Measurements from ENCODE around the gene ELF1.

The ELF1 gene

DNA sequence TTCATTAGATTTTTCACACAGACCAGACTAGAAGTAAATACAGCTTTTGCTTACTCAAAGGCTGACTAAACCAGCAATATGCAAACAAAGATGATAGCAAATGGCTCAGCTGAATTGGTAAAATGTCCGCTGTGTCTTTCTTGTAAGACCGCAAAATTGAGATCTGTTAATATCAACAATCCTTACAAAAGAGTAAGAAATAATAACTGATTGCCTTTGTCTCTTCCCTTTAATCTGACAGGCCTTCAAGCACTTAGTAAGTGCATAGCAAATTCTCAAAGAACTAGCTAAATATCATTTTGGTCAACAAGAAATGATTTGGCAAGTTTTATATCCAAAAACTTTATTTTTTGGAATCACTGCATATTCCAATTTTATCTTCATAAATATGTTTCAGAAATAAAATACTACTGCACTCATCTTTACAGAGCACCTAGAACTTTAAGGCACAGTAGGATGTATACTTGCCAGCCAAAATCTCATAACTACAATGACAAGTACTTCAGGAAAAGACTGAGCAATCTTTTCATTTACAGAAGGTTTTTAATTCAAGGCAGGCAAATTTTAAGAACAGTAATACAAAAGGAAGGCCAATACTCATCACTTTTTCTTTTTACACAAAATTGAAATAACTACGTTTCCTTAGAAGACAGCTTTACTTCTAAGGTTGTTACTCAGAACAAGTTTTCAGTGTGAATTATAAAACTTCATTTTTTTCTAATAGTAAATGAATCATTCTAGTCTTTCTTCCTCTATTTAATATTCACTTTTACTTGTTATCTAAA is 1.1 kb downstream of the ELF1 start:
- no peak overlapping the region for H3K27ac ChIP-seq (ENCODE audit: low read length, poor library complexity, severe bottlenecking)
- peaks cover 2% of the 10 kb centered on the region for H3K4me1 ChIP-seq (ENCODE audit: control insufficient read depth, insufficient read depth, low read depth, low read length)
- H3K9me3 ChIP-seq (ENCODE audit: control insufficient read depth, low read length) = no peaks in the 10 kb centered on the region
- no peaks in the 10 kb centered on the region for H3K79me1 ChIP-seq (replicated peaks; ENCODE audit: low read length, poor library complexity, severe bottlenecking)
- peak; percentile 44 for DNase-seq
- H2AFZ ChIP-seq (ENCODE audit: low read depth, low read length) = no peak overlapping the region
- no peak overlapping the region for H2BK15ac ChIP-seq (ENCODE audit: low read depth, poor library complexity, severe bottlenecking)
- H2AK5ac ChIP-seq (ENCODE audit: low read length, severe bottlenecking) = no peak overlapping the region
- H3K14ac ChIP-seq (ENCODE audit: low read length in 2 of 2) = no peak overlapping the region
- no peaks in the 10 kb centered on the region for H3K27me3 ChIP-seq (ENCODE audit: control insufficient read depth in 1 of 2, insufficient read depth in 1 of 2, low read length in 2 of 2)
- H2BK120ac ChIP-seq (ENCODE audit: low read depth, low read length) = no peak overlapping the region
- no peak overlapping the region for H2BK12ac ChIP-seq (ENCODE audit: low read length in 2 of 2)
- no peak overlapping the region for H3K4ac ChIP-seq (ENCODE audit: low read depth in 1 of 2, low read length in 2 of 2)
- no peak overlapping the region for H2BK5ac ChIP-seq (ENCODE audit: low read depth, low read length, poor library complexity, severe bottlenecking)
- H4K8ac ChIP-seq (ENCODE audit: low read length) = no peak overlapping the region
- 100% methylated on average over 2 of the region's 3 CpGs for WGBS
- peaks cover 0 to 6% of the 10 kb centered on the region in 2 experiments for H3K36me3 ChIP-seq (ENCODE audit: control insufficient read depth in 1 of 2, insufficient read depth in 2 of 2, low read depth in 1 of 2, low read length in 2 of 2)
- peak overlapping the region; percentile 82 for H3K9ac ChIP-seq (ENCODE audit: low read length)
- no peak overlapping the region for H3K23ac ChIP-seq (ENCODE audit: low read length in 2 of 2)
- H3K4me2 ChIP-seq (ENCODE audit: low read length, poor library complexity, severe bottlenecking) = peak overlapping the region; percentile 47
- no peak overlapping the region for H4K91ac ChIP-seq (ENCODE audit: low read length)
- peak overlapping the region in 1 of 2 experiments; percentile 64 for H3K4me3 ChIP-seq (ENCODE audit: insufficient read depth in 1 of 2, low read depth in 1 of 2, low read length in 2 of 2)
- H3K18ac ChIP-seq (ENCODE audit: low read depth in 1 of 2, low read length in 2 of 2) = no peak overlapping the region

DNA sequence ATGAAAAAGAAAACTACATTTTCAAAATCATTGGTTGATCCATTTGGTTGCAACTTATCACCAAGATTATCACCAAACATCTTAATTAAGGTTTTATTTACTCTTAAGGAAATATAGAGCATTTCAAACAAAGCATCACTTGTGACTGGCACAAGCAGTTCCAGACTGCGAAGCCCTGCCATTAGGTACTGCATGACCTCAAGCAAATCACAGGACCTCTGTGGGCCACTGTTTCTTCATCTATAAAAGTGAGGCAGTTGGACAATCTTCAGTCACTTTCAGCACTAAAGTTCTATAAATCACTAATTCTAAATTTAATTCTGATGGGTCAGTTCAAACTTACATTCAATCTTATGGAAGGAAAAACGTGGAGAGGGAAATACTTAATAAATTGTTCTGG is 2.0 kb downstream of the ELF1 start:
- Histone ChIP-seq H3K27ac (ENCODE audit: low read length, poor library complexity, severe bottlenecking) (no peak overlapping the region), H3K23ac (ENCODE audit: low read length in 2 of 2) (no peak overlapping the region), H2AK5ac (ENCODE audit: low read length, severe bottlenecking) (no peak overlapping the region), H2BK5ac (ENCODE audit: low read depth, low read length, poor library complexity, severe bottlenecking) (no peak overlapping the region), H2AFZ (ENCODE audit: low read depth, low read length) (no peak overlapping the region), H4K91ac (ENCODE audit: low read length) (no peak overlapping the region), H3K27me3 (ENCODE audit: control insufficient read depth in 1 of 2, insufficient read depth in 1 of 2, low read length in 2 of 2) (no peaks in the 10 kb centered on the region), H2BK12ac (ENCODE audit: low read length in 2 of 2) (no peak overlapping the region), H3K4me1 (ENCODE audit: control insufficient read depth, insufficient read depth, low read depth, low read length) (peaks cover 2% of the 10 kb centered on the region), H3K36me3 (ENCODE audit: control insufficient read depth in 1 of 2, insufficient read depth in 2 of 2, low read depth in 1 of 2, low read length in 2 of 2) (peaks cover 0 to 7% of the 10 kb centered on the region in 2 experiments), H3K79me1 (replicated peaks; ENCODE audit: low read length, poor library complexity, severe bottlenecking) (no peaks in the 10 kb centered on the region), H2BK120ac (ENCODE audit: low read depth, low read length) (no peak overlapping the region), H3K4ac (ENCODE audit: low read depth in 1 of 2, low read length in 2 of 2) (no peak overlapping the region), H4K8ac (ENCODE audit: low read length) (no peak overlapping the region), H3K4me2 (ENCODE audit: low read length, poor library complexity, severe bottlenecking) (peak overlapping the region; percentile 31), H3K4me3 (ENCODE audit: insufficient read depth in 1 of 2, low read depth in 1 of 2, low read length in 2 of 2) (no peak overlapping the region), H3K9ac (ENCODE audit: low read length) (no peak overlapping the region), H2BK15ac (ENCODE audit: low read depth, poor library complexity, severe bottlenecking) (no peak overlapping the region), H3K14ac (ENCODE audit: low read length in 2 of 2) (peak overlapping the region in 1 of 2 experiments; percentile 74), H3K18ac (ENCODE audit: low read depth in 1 of 2, low read length in 2 of 2) (no peak overlapping the region), H3K9me3 (ENCODE audit: control insufficient read depth, low read length) (no peaks in the 10 kb centered on the region)
- DNase-seq = peak; percentile 34
- 71% methylated on average over 2 of the region's 2 CpGs for WGBS

DNA sequence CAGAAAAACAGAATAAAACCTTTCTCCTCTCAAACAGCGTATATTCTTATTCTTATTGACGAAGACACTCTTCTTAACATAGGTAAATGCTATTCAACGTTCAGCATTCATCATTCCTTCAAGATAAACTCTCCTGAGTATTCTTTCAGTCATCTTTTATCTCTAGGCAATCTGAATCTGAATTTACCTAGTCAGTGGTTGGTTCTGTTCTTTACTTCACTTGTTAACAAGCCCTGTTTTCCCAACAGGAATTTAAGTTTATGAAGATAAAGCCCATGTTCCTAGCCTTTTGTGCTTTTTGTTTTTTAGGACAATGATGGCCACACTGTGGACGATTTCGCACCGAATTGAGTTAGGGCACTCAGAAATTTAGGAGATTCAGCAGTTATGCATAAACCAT is 3.2 kb downstream of the ELF1 start:
- Histone ChIP-seq H4K8ac (ENCODE audit: low read length) (no peak overlapping the region), H2BK120ac (ENCODE audit: low read depth, low read length) (no peak overlapping the region), H2BK12ac (ENCODE audit: low read length in 2 of 2) (no peak overlapping the region), H3K14ac (ENCODE audit: low read length in 2 of 2) (no peak overlapping the region), H3K23ac (ENCODE audit: low read length in 2 of 2) (no peak overlapping the region), H3K27ac (ENCODE audit: low read length, poor library complexity, severe bottlenecking) (no peak overlapping the region), H4K91ac (ENCODE audit: low read length) (no peak overlapping the region), H3K36me3 (ENCODE audit: control insufficient read depth in 1 of 2, insufficient read depth in 2 of 2, low read depth in 1 of 2, low read length in 2 of 2) (peaks cover 0 to 5% of the 10 kb centered on the region in 2 experiments), H3K9me3 (ENCODE audit: control insufficient read depth, low read length) (no peaks in the 10 kb centered on the region), H3K4me1 (ENCODE audit: control insufficient read depth, insufficient read depth, low read depth, low read length) (peaks cover 2% of the 10 kb centered on the region), H2AK5ac (ENCODE audit: low read length, severe bottlenecking) (no peak overlapping the region), H3K4me2 (ENCODE audit: low read length, poor library complexity, severe bottlenecking) (no peak overlapping the region), H2AFZ (ENCODE audit: low read depth, low read length) (no peak overlapping the region), H3K18ac (ENCODE audit: low read depth in 1 of 2, low read length in 2 of 2) (no peak overlapping the region), H3K9ac (ENCODE audit: low read length) (no peak overlapping the region), H3K4ac (ENCODE audit: low read depth in 1 of 2, low read length in 2 of 2) (no peak overlapping the region), H2BK5ac (ENCODE audit: low read depth, low read length, poor library complexity, severe bottlenecking) (no peak overlapping the region), H3K27me3 (ENCODE audit: control insufficient read depth in 1 of 2, insufficient read depth in 1 of 2, low read length in 2 of 2) (no peaks in the 10 kb centered on the region), H3K4me3 (ENCODE audit: insufficient read depth in 1 of 2, low read depth in 1 of 2, low read length in 2 of 2) (no peak overlapping the region), H3K79me1 (replicated peaks; ENCODE audit: low read length, poor library complexity, severe bottlenecking) (peaks cover 4% of the 10 kb centered on the region), H2BK15ac (ENCODE audit: low read depth, poor library complexity, severe bottlenecking) (no peak overlapping the region)
- WGBS = 87% methylated on average over 6 of the region's 6 CpGs
- DNase-seq = no peak

GRCh38 chr13:41013835-41014234 is 5.3 kb downstream of the ELF1 start:
- no peak overlapping the region for H3K4me3 ChIP-seq (ENCODE audit: insufficient read depth in 1 of 2, low read depth in 1 of 2, low read length in 2 of 2)
- H2AFZ ChIP-seq (ENCODE audit: low read depth, low read length) = no peak overlapping the region
- no peak overlapping the region for H3K27ac ChIP-seq (ENCODE audit: low read length, poor library complexity, severe bottlenecking)
- WGBS = no CpG with 5 or more reads among the region's 2 CpGs
- H3K36me3 ChIP-seq (ENCODE audit: control insufficient read depth in 1 of 2, insufficient read depth in 2 of 2, low read depth in 1 of 2, low read length in 2 of 2) = peaks cover 0 to 5% of the 10 kb centered on the region in 2 experiments
- peaks cover 4% of the 10 kb centered on the region for H3K79me1 ChIP-seq (replicated peaks; ENCODE audit: low read length, poor library complexity, severe bottlenecking)
- H2BK12ac ChIP-seq (ENCODE audit: low read length in 2 of 2) = no peak overlapping the region
- H4K91ac ChIP-seq (ENCODE audit: low read length) = no peak overlapping the region
- H3K4ac ChIP-seq (ENCODE audit: low read depth in 1 of 2, low read length in 2 of 2) = no peak overlapping the region
- H3K23ac ChIP-seq (ENCODE audit: low read length in 2 of 2) = no peak overlapping the region
- H3K18ac ChIP-seq (ENCODE audit: low read depth in 1 of 2, low read length in 2 of 2) = no peak overlapping the region
- no peaks in the 10 kb centered on the region for H3K27me3 ChIP-seq (ENCODE audit: control insufficient read depth in 1 of 2, insufficient read depth in 1 of 2, low read length in 2 of 2)
- no peak overlapping the region for H3K4me2 ChIP-seq (ENCODE audit: low read length, poor library complexity, severe bottlenecking)
- no peaks in the 10 kb centered on the region for H3K4me1 ChIP-seq (ENCODE audit: control insufficient read depth, insufficient read depth, low read depth, low read length)
- H4K8ac ChIP-seq (ENCODE audit: low read length) = no peak overlapping the region
- no peak for DNase-seq
- H3K9me3 ChIP-seq (ENCODE audit: control insufficient read depth, low read length) = no peaks in the 10 kb centered on the region
- H2BK120ac ChIP-seq (ENCODE audit: low read depth, low read length) = no peak overlapping the region
- H2BK15ac ChIP-seq (ENCODE audit: low read depth, poor library complexity, severe bottlenecking) = no peak overlapping the region
- H3K9ac ChIP-seq (ENCODE audit: low read length) = no peak overlapping the region
- no peak overlapping the region for H2AK5ac ChIP-seq (ENCODE audit: low read length, severe bottlenecking)
- no peak overlapping the region for H3K14ac ChIP-seq (ENCODE audit: low read length in 2 of 2)
- H2BK5ac ChIP-seq (ENCODE audit: low read depth, low read length, poor library complexity, severe bottlenecking) = no peak overlapping the region
